GM19239 (cell line): ENCODE results near the gene SYTL3.

ENCODE experiments used
- DNase-seq: peaks from one replicate; pipeline ENCODE4 v3.0.0; 2011; ENCODE audit warnings: low spot score; ENCODE audit not compliant: insufficient read length
- FAIRE-seq: peaks from 2 replicates; lab custom pipeline; 2011; peaks lifted over from hg19 to GRCh38; lab: Jason Lieb, UNC

SYTL3 gene

GRCh38 chr6:158766621-158767455 is 117.0 kb downstream of the SYTL3 start:
- no peak for FAIRE-seq
- no peak for DNase-seq

- DNase-seq (no peak), FAIRE-seq (no peak)
These were observed 117.9 kb downstream of the SYTL3 start for GRCh38 chr6:158767709-158768108.

- DNase-seq (no peak), FAIRE-seq (no peak)
These were observed 118.6 kb downstream of the SYTL3 start for GRCh38 chr6:158768436-158768835.

- FAIRE-seq, result no peak
These were observed 119.4 kb downstream of the SYTL3 start for GRCh38 chr6:158769234-158769770.

GRCh38 chr6:158769771-158770432 is 120.0 kb downstream of the SYTL3 start:
- no peak for FAIRE-seq
- DNase-seq, result no peak

More at GRCh38 chr6:158769234-158769770, 119.4 kb downstream of the SYTL3 start:
- no peak for DNase-seq

- DNase-seq (no peak), FAIRE-seq (no peak)
These were observed 120.9 kb downstream of the SYTL3 start for GRCh38 chr6:158770533-158771330.

GRCh38 chr6:158771399-158772152 is 121.7 kb downstream of the SYTL3 start:
- DNase-seq (no peak), FAIRE-seq (no peak)

- FAIRE-seq, result no peak
These were observed 122.3 kb downstream of the SYTL3 start for GRCh38 chr6:158772172-158772571.

GRCh38 chr6:158772851-158773371 is 123.1 kb downstream of the SYTL3 start:
- FAIRE-seq (no peak), DNase-seq (no peak)

More at GRCh38 chr6:158772172-158772571, 122.3 kb downstream of the SYTL3 start:
- no peak for DNase-seq

GRCh38 chr6:158773581-158774449 is 124.0 kb downstream of the SYTL3 start:
- no peak for FAIRE-seq
- DNase-seq, result no peak

- FAIRE-seq (no peak), DNase-seq (no peak)
These were observed 125.0 kb downstream of the SYTL3 start for GRCh38 chr6:158774717-158775449.

GRCh38 chr6:158775832-158776231 is 126.0 kb downstream of the SYTL3 start:
- DNase-seq (no peak), FAIRE-seq (no peak)

- DNase-seq (no peak), FAIRE-seq (no peak)
These were observed 126.9 kb downstream of the SYTL3 start for GRCh38 chr6:158776737-158777136.

GRCh38 chr6:158777510-158777909 is 127.7 kb downstream of the SYTL3 start:
- DNase-seq (no peak), FAIRE-seq (no peak)

GRCh38 chr6:158778005-158778527 is 128.2 kb downstream of the SYTL3 start:
- no peak for FAIRE-seq
- DNase-seq, result no peak

GRCh38 chr6:158780246-158780884 is 130.5 kb downstream of the SYTL3 start:
- no peak for FAIRE-seq
- DNase-seq, result no peak

- DNase-seq, result no peak
- FAIRE-seq, result no peak
These were observed 131.3 kb downstream of the SYTL3 start for GRCh38 chr6:158780988-158781691.
